HL-60 (cell line): ENCODE data around the gene FAM78A.
"Not testable (repeated sequence)": the region's sequence is repeated elsewhere in the genome, so short reads cannot be mapped to it uniquely, and the experiment has no call there.

Experiments used
- DNase-seq, 2 experiments: peaks; one replicate each; pipeline ENCODE4 v3.0.0-alpha.2; 2010 to 2020; ENCODE audit warnings: low read depth in 1 of 2, low spot score in 1 of 2
- H3K27ac ChIP-seq: fragments of 250-450 bp; sonication (Bioruptor Pico); replicated peaks from 2 replicates; pipeline ENCODE4 v1.5.1; 2020; ENCODE audit warnings: mild to moderate bottlenecking, moderate library complexity
- H3K27me3 ChIP-seq: fragments of 250-450 bp; sonication (Bioruptor Pico); 2 replicates; pipeline ENCODE4 v1.5.1; 2021; ENCODE audit warnings: mild to moderate bottlenecking, moderate library complexity; ENCODE audit not compliant: insufficient read depth, poor library complexity, severe bottlenecking
- H3K4me3 ChIP-seq: replicated peaks from 2 replicates; pipeline ENCODE4 v1.5.1; 2011; ENCODE audit warnings: mild to moderate bottlenecking, control low read depth, low read length; ENCODE audit not compliant: insufficient read depth
- GABPA ChIP-seq: IDR thresholded peaks from 2 replicates; pipeline ENCODE4 v1.6.1; 2012; ENCODE audit warnings: low read depth
- POLR2AphosphoS5 ChIP-seq: IDR thresholded peaks from 2 replicates; pipeline ENCODE4 v1.6.1; 2012; ENCODE audit warnings: low read depth
- SPI1 ChIP-seq: IDR thresholded peaks from 2 replicates; pipeline ENCODE4 v1.6.1; 2012; ENCODE audit warnings: low read depth, mild to moderate bottlenecking, borderline replicate concordance
- TF ChIP-seq, protein P1 (sequence below): IDR thresholded peaks from one replicate; pipeline ENCODE4 v1.5.1; 2011; ENCODE audit warnings: low read length, control low read depth, inconsistent platforms; ENCODE audit not compliant: insufficient read depth
- TF ChIP-seq, protein P2 (sequence below): IDR thresholded peaks from 2 replicates; pipeline ENCODE4 v1.6.1; 2012; ENCODE audit warnings: low read depth; ENCODE audit not compliant: insufficient replicate concordance

Gene FAM78A

DNA sequence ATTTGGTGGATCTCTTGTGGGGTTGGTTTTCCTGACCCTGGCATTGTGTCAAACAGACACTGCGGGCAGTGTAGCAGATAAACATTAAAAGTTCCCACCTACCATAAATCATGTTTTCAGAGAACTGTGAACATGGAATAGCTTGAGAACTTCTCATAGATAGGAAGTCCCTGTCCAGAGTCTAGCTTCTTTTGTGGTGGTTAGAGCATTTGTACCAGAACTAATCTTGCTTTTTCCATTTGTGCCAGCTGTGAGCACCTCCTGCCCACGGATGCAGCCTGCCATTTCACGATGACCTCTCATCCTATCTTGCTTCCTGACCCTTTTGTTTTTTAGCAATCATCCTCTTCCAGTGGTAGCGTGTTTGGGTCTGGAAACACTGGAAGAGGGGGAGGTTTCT is 61.4 kb downstream of the FAM78A start:
- Histone ChIP-seq H3K27me3 (no peaks in the 10 kb centered on the region), H3K27ac (no peak overlapping the region), H3K4me3 (no peak overlapping the region)
- no peak for TF ChIP-seq SPI1
- TF ChIP-seq, protein P1, sequence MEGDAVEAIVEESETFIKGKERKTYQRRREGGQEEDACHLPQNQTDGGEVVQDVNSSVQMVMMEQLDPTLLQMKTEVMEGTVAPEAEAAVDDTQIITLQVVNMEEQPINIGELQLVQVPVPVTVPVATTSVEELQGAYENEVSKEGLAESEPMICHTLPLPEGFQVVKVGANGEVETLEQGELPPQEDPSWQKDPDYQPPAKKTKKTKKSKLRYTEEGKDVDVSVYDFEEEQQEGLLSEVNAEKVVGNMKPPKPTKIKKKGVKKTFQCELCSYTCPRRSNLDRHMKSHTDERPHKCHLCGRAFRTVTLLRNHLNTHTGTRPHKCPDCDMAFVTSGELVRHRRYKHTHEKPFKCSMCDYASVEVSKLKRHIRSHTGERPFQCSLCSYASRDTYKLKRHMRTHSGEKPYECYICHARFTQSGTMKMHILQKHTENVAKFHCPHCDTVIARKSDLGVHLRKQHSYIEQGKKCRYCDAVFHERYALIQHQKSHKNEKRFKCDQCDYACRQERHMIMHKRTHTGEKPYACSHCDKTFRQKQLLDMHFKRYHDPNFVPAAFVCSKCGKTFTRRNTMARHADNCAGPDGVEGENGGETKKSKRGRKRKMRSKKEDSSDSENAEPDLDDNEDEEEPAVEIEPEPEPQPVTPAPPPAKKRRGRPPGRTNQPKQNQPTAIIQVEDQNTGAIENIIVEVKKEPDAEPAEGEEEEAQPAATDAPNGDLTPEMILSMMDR, result no peak
- TF ChIP-seq POLR2AphosphoS5, result no peak
- no peak for TF ChIP-seq GABPA
- TF ChIP-seq, protein P2, sequence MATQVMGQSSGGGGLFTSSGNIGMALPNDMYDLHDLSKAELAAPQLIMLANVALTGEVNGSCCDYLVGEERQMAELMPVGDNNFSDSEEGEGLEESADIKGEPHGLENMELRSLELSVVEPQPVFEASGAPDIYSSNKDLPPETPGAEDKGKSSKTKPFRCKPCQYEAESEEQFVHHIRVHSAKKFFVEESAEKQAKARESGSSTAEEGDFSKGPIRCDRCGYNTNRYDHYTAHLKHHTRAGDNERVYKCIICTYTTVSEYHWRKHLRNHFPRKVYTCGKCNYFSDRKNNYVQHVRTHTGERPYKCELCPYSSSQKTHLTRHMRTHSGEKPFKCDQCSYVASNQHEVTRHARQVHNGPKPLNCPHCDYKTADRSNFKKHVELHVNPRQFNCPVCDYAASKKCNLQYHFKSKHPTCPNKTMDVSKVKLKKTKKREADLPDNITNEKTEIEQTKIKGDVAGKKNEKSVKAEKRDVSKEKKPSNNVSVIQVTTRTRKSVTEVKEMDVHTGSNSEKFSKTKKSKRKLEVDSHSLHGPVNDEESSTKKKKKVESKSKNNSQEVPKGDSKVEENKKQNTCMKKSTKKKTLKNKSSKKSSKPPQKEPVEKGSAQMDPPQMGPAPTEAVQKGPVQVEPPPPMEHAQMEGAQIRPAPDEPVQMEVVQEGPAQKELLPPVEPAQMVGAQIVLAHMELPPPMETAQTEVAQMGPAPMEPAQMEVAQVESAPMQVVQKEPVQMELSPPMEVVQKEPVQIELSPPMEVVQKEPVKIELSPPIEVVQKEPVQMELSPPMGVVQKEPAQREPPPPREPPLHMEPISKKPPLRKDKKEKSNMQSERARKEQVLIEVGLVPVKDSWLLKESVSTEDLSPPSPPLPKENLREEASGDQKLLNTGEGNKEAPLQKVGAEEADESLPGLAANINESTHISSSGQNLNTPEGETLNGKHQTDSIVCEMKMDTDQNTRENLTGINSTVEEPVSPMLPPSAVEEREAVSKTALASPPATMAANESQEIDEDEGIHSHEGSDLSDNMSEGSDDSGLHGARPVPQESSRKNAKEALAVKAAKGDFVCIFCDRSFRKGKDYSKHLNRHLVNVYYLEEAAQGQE, result no peak
- no peak for DNase-seq

DNA sequence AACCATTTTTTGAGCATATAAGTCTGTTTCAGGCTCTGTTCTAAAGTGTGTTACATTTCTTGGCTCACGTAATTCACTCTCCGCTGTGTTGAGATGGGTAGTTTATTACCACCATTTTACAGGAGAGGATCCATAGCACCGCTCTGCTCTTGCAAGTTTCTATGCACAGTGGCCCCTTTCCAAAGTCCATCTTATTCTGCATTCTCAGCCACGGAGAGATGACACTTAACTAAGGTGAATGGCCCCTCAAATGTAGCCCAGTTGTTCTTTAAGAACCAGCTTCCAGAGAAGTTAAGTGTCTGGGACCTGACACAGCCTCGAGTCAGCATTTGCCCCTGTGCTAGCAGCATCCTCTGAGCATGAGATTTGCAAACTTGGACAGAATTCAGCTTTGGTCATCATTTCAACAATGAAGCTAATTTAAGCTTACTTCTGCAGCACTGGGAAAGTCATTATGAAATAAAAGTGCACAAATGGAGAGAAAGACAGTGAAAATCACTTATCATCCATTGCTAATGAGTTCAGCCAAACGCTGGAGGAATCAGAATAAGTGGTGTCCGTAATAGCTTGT is 61.9 kb downstream of the FAM78A start:
- H3K4me3 ChIP-seq, result no peak overlapping the region
- no peak for DNase-seq
- no peak overlapping the region for H3K27ac ChIP-seq
- TF ChIP-seq, protein P1, result no peak
- TF ChIP-seq, protein P2, result no peak
- TF ChIP-seq SPI1 (no peak), POLR2AphosphoS5 (no peak), GABPA (no peak)
- H3K27me3 ChIP-seq, result no peaks in the 10 kb centered on the region

DNA sequence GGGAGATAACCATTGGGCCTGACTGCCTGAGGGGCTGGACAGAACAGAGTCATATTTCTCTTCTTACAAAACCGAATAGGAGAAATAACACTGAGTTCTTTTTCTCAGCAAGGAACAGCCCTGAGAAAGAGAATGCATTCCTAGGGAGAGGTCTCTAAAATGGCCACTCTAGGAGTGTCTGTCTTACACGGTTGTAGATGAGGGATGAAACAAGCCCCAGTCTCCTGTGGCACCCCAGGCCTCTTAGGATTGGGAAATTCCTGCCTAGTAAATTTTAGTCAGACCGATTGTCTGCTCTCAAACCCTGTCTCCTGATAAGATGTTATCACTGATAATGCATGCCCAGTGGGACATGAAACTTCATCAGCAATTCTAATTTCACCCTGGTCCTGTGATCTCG is 64.4 kb downstream of the FAM78A start:
- not testable (repeated sequence) for H3K27me3 ChIP-seq, H3K4me3 ChIP-seq

More for the DNA sequence above, 64.4 kb downstream of the FAM78A start:
- not testable (repeated sequence) for DNase-seq, H3K27ac ChIP-seq
